HG03439 (cell line): ENCODE results near the gene ZDHHC14.

ENCODE experiments used
- ATAC-seq: cut with Tn5 transposase; IDR thresholded peaks from one replicate; pipeline ENCODE4 v1.9.1; 2021; ENCODE audit warnings: mild to moderate bottlenecking, moderate library complexity; ENCODE audit not compliant: unreplicated experiment

The ZDHHC14 gene

GRCh38 chr6:157436944-157437336, 56.0 kb downstream of the ZDHHC14 start:
- ATAC-seq, result no peak

GRCh38 chr6:157438611-157439111, 57.7 kb downstream of the ZDHHC14 start:
- ATAC-seq, result no peak

- ATAC-seq, result no peak
Observed at GRCh38 chr6:157440171-157440570, 59.2 kb downstream of the ZDHHC14 start.

GRCh38 chr6:157442291-157442690, 61.3 kb downstream of the ZDHHC14 start:
- ATAC-seq, result no peak

- peak; percentile 91 for ATAC-seq
Observed at GRCh38 chr6:157443066-157443800, 62.2 kb downstream of the ZDHHC14 start.

- ATAC-seq, result no peak
Observed at GRCh38 chr6:157445277-157446009, 64.5 kb downstream of the ZDHHC14 start.

GRCh38 chr6:157447735-157448134, 66.7 kb downstream of the ZDHHC14 start:
- ATAC-seq, result no peak

- ATAC-seq, result no peak
Observed at GRCh38 chr6:157449610-157450009, 68.6 kb downstream of the ZDHHC14 start.

DNA sequence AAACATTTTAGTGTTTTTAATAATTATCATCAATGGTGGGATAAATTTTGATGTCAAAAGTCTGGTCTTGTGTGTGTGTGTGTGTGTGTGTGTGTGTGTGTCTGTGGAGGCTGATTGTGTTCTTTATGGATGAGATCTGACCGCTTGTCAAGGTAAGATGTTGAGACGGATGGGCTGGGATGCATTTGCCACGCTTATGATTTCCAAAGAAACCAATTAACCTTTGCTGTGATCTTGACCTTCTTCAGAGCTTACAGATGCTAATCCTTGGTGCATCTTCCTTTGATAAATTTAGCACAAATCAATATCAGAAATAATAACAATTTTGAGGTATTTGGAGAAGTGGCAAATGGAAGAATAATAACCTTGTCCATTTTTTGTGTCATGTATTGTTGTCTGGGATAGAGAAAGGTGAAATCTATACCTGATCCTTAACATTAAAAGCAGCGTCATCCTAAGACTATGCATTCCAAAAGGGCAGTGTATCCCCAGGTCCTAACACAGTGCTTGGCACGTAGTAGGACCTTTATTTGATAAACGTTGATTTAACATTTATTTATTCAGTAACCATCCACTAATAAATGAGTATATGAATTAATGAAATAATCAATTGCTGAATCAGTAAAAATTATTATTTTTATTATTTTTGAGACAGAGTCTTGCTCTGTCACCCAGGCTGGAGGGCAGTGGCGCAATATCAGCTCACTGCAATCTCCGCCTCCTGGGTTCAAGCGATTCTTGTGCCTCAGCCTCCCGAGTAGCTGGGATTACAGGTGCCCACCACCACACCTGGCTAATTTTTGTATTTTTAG, 70.1 kb downstream of the ZDHHC14 start:
- no peak for ATAC-seq

GRCh38 chr6:157452096-157452495, 71.1 kb downstream of the ZDHHC14 start:
- ATAC-seq, result no peak

DNA sequence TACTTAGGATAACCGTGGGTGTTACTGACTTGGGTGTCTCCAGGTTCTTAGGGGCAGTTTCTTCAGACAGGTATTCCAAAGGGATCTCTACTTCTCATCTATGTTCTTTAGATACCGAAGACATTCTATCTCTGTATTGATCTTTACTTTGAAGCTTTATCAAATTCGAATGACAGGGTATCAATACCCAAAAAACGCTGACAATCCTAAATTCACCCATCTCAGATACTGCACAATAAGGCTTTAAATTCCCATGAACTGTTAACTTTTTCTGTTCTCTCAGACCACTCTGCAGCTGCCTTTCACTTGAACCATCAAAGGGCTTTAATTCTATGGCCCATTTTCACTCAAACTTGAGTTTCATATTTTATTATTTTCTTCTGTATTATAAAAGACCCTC, 72.1 kb downstream of the ZDHHC14 start:
- no peak for ATAC-seq

GRCh38 chr6:157453978-157454377, 73.0 kb downstream of the ZDHHC14 start:
- no peak for ATAC-seq

GRCh38 chr6:157454762-157455714, 74.0 kb downstream of the ZDHHC14 start:
- no peak for ATAC-seq

GRCh38 chr6:157455731-157456523, 74.9 kb downstream of the ZDHHC14 start:
- ATAC-seq, result no peak

DNA sequence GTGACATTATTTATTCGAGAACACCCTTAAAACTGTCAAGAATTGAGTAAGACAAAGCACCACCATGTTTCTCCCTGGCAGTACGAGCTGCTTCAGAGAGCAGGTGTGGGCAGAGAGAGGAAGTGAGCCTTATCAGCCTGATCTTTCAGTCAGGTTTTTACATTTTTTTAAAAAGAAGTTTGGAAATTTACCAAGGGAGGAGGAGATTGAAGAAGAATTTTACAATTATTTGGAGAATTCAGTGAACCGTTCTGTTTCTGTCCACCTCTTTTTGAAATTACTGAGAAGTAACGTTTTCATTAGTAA, 75.5 kb downstream of the ZDHHC14 start:
- ATAC-seq, result peak; percentile 48

DNA sequence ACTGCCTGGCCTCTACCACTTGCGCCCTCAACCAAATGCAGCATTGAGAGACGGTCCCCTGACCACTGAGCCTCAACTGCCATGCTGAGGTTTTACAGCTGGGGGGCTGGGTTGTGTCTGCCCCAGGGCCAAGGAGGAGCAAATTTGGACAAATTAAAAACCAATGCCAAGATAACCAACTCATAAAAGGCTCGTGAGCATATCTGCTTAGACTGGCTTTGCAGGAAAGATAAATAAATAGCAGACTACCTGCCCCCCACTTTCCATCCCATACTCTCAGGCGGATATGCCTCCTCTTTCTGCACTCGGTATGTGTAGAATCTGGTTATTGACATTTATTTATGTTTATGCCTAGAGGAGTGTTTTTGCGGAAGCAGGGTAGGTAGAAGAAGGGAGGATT, 76.8 kb downstream of the ZDHHC14 start:
- no peak for ATAC-seq

- ATAC-seq, result no peak
Observed at GRCh38 chr6:157459327-157459726, 78.3 kb downstream of the ZDHHC14 start.

DNA sequence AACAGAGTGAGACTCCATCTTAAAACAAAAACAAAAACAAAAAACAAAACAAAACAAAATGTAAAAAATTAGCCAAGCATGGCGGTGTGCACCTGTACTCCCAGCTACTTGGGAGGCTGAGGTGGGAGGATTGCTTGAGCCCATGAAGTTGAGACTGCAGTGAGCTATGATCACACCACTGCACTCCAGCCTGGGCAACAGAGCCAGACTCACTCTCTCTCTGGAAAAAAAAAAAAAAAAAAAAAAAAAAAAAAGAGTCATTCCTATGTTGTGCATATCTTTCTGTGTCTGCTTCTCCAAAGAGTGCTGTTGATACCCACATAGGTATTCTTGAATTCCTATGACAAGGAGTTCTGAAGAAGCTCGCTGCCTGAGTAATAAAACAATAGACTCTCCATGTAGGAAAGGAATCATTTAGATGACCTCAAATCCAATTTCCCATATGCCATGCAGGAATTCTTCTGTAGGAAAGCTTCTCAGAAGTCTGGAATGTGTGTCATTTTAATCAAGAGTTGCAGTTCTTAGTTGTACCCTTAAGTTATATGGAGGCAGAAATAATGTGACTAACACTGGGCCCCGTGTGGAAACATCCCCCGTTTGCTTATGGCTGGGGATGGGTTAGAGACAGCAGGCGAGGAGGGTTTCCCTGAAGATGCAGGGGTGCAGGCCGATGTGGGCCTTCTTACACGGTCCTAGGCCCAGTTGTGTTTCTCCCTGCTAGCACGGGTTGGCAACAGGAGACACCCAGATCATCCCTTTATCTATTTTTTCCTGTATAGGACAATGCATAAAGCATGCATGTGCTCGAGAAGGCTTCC, 79.4 kb downstream of the ZDHHC14 start:
- peak; percentile 8 for ATAC-seq
